PC-9 (cell line): ENCODE results near the gene GARNL3.

Source experiments
- CTCF ChIP-seq: fragments of 200-600 bp; sonication (generic); conservative IDR thresholded peaks from 2 replicates; pipeline ENCODE4 v1.6.1; 2017; ENCODE audit warnings: mixed run types, antibody characterized with exemption, mild to moderate bottlenecking, moderate library complexity
- EZH2 ChIP-seq: fragments of 200-600 bp; sonication (generic); IDR thresholded peaks from 2 replicates; pipeline ENCODE4 v1.8.0; 2017; ENCODE audit warnings: antibody characterized with exemption, low read depth

GRCh38 chr9:127419348-127419747 is 154.8 kb downstream of the GARNL3 start:
- no peak for TF ChIP-seq CTCF
- no peak for TF ChIP-seq EZH2
